ENCODE measurements around the gene CLEC2D. TPM values are rescaled to one million over a fixed set of nuclear protein-coding genes. Genes with fewer than 3 reads are reported as not detected.
A peak's percentile ranks its signal among the peaks of the same experiment; 100 is the strongest.
"Not testable (repeated sequence)": the region's sequence is repeated elsewhere in the genome, so short reads cannot be mapped to it uniquely, and the experiment has no call there.

The CLEC2D gene
- total and polyA plus RNA-seq, 7 experiments from 2014 or later: 182 to 378 (median 323) TPM

- Histone ChIP-seq H3K27me3 (ENCODE audit: control insufficient read depth in 2 of 2, insufficient read depth in 2 of 2, low read length in 2 of 2) (no peaks in the 10 kb centered on the region), H3K9me3 (ENCODE audit: control insufficient read depth in 2 of 3, low read length in 3 of 3) (peaks cover 0 to 4% (median 0%) of the 10 kb centered on the region in 3 experiments), H3K4me3 (ENCODE audit: low read length) (no peak overlapping the region), H3K36me3 (ENCODE audit: control insufficient read depth in 2 of 3, insufficient read depth in 3 of 3, low read length in 3 of 3) (no peaks in the 10 kb centered on the region), H3K27ac (ENCODE audit: low read depth, low read length) (peak overlapping the region; percentile 54), H3K4me1 (ENCODE audit: control insufficient read depth in 2 of 2, insufficient read depth in 2 of 2, low read length in 2 of 2) (peaks cover 22 to 33% of the 10 kb centered on the region in 2 donors)
- peak overlapping the region in 9 of 10 donors; percentile 16 to 71 (median 49) for H3K4me3 Mint-ChIP-seq
- ChIA-PET CTCF (interaction anchor here (0.9 kb wide), 1 partner anchor 65 kb away, joined by 3 read pairs; no protein-coding TSS in a partner anchor), POLR2A (interaction anchor here (1.1 to 1.8 kb wide), 5 partner anchors 15 to 118 kb away, joined by 3 to 4 read pairs (median 4); partner anchors contain the start of genes CD69 and CLEC2D)
- peaks cover 9 to 52% (median 18%) of the 10 kb centered on the region in 5 donors for H3K36me3 Mint-ChIP-seq
- peaks cover 22 to 82% (median 66%) of the 10 kb centered on the region in 7 donors for H3K4me1 Mint-ChIP-seq
- no peak for DNase-seq
- no peaks in the 10 kb centered on the region for H3K27me3 Mint-ChIP-seq
- peak overlapping the region in 8 of 9 donors; percentile 65 to 89 (median 78) for H3K27ac Mint-ChIP-seq
- intact Hi-C loops (cut with micrococcal nuclease): loop anchor here in 1 of 2 donors (10.0 kb wide), 1 partner anchor 302 kb away; no protein-coding TSS in a partner anchor
- ATAC-seq: no peak
- peaks cover 3 to 59% (median 15%) of the 10 kb centered on the region in 11 donors for H3K9me3 Mint-ChIP-seq
These were observed 26.8 kb upstream of the CLEC2D start for GRCh38 chr12:9642606-9643265.

- no peaks in the 10 kb centered on the region for H3K27me3 ChIP-seq (ENCODE audit: control insufficient read depth in 2 of 2, insufficient read depth in 2 of 2, low read length in 2 of 2)
- Mint-ChIP-seq H3K27ac (peak overlapping the region; percentile 49 to 89 (median 79)), H3K36me3 (peaks cover 9 to 47% (median 18%) of the 10 kb centered on the region in 5 donors), H3K4me3 (peak overlapping the region in 9 of 10 donors; percentile 25 to 71 (median 54)), H3K27me3 (peaks cover 0 to 2% (median 0%) of the 10 kb centered on the region in 5 donors), H3K9me3 (peaks cover 3 to 59% (median 15%) of the 10 kb centered on the region in 11 donors), H3K4me1 (peaks cover 22 to 77% (median 61%) of the 10 kb centered on the region in 7 donors)
- peaks cover 0 to 2% (median 0%) of the 10 kb centered on the region in 3 experiments for H3K36me3 ChIP-seq (ENCODE audit: control insufficient read depth in 2 of 3, insufficient read depth in 3 of 3, low read length in 3 of 3)
- DNase-seq (no peak), ATAC-seq (no peak)
- ChIA-PET POLR2A (interaction anchor here (1.1 to 1.8 kb wide), 5 partner anchors 15 to 117 kb away, joined by 3 to 4 read pairs (median 4); partner anchors contain the start of genes CD69 and CLEC2D), CTCF (interaction anchor here (0.9 kb wide), 1 partner anchor 64 kb away, joined by 3 read pairs; no protein-coding TSS in a partner anchor)
- H3K9me3 ChIP-seq (ENCODE audit: control insufficient read depth in 2 of 3, low read length in 3 of 3): peaks cover 0 to 4% (median 0%) of the 10 kb centered on the region in 3 experiments
- H3K27ac ChIP-seq (ENCODE audit: low read depth, low read length): peak overlapping the region; percentile 54
- peaks cover 23 to 33% of the 10 kb centered on the region in 2 donors for H3K4me1 ChIP-seq (ENCODE audit: control insufficient read depth in 2 of 2, insufficient read depth in 2 of 2, low read length in 2 of 2)
- intact Hi-C loops (cut with micrococcal nuclease): loop anchor here in 1 of 2 donors (10.0 kb wide), 1 partner anchor 302 kb away; no protein-coding TSS in a partner anchor
- no peak overlapping the region for H3K4me3 ChIP-seq (ENCODE audit: low read length)
These were observed 26.2 kb upstream of the CLEC2D start for GRCh38 chr12:9643266-9643660.

GRCh38 chr12:9644985-9645551 lies 24.4 kb upstream of the CLEC2D start:
- DNase-seq, CTCF ChIA-PET: not testable (repeated sequence)

GRCh38 chr12:9646794-9647781 lies 22.4 kb upstream of the CLEC2D start:
- H3K4me3 ChIP-seq (ENCODE audit: low read length): peak overlapping the region; percentile 67
- H3K27ac ChIP-seq (ENCODE audit: low read depth, low read length): peak overlapping the region; percentile 92
- H3K4me1 ChIP-seq (ENCODE audit: control insufficient read depth in 2 of 2, insufficient read depth in 2 of 2, low read length in 2 of 2): peaks cover 30 to 34% of the 10 kb centered on the region in 2 donors
- peaks cover 17 to 47% (median 30%) of the 10 kb centered on the region in 5 donors for H3K36me3 Mint-ChIP-seq
- peak overlapping the region; percentile 92 to 100 (median 98) for H3K27ac Mint-ChIP-seq
- CTCF ChIA-PET: interaction anchor here (0.6 to 2.6 kb wide), 16 partner anchors 8 to 317 kb away, joined by 3 to 36 read pairs (median 5); partner anchors contain the start of gene CLEC2D
- H3K27me3 ChIP-seq (ENCODE audit: control insufficient read depth in 2 of 2, insufficient read depth in 2 of 2, low read length in 2 of 2): no peaks in the 10 kb centered on the region
- H3K9me3 ChIP-seq (ENCODE audit: control insufficient read depth in 2 of 3, low read length in 3 of 3): peaks cover 0 to 4% (median 0%) of the 10 kb centered on the region in 3 experiments
- H3K4me1 Mint-ChIP-seq: peaks cover 29 to 67% (median 61%) of the 10 kb centered on the region in 7 donors
- POLR2A ChIA-PET: interaction anchor here (0.7 to 25.5 kb wide), 21 partner anchors 8 to 278 kb away, joined by 3 to 784 read pairs (median 12); partner anchors contain the start of genes CD69, CLEC2B and CLEC2D
- H3K9me3 Mint-ChIP-seq: peaks cover 3 to 54% (median 14%) of the 10 kb centered on the region in 11 donors
- H3K27me3 Mint-ChIP-seq: peaks cover 0 to 5% (median 0%) of the 10 kb centered on the region in 5 donors
- DNase-seq (no peak), ATAC-seq (peak; percentile 2)
- peak overlapping the region; percentile 93 to 100 (median 98) for H3K4me3 Mint-ChIP-seq
- peaks cover 0 to 6% (median 0%) of the 10 kb centered on the region in 3 experiments for H3K36me3 ChIP-seq (ENCODE audit: control insufficient read depth in 2 of 3, insufficient read depth in 3 of 3, low read length in 3 of 3)
- intact Hi-C loops (cut with micrococcal nuclease): loop anchor here (1.0 to 10.0 kb wide), 3 partner anchors 13 to 565 kb away; partner anchors contain the start of gene GABARAPL1 (in 1 of the 2)

More at GRCh38 chr12:9644985-9645551, 24.4 kb upstream of the CLEC2D start:
- H3K27ac ChIP-seq (ENCODE audit: low read depth, low read length); H3K36me3 ChIP-seq (ENCODE audit: control insufficient read depth in 2 of 3, insufficient read depth in 3 of 3, low read length in 3 of 3); H3K9me3 ChIP-seq (ENCODE audit: control insufficient read depth in 2 of 3, low read length in 3 of 3); H3K27me3 Mint-ChIP-seq; H3K27me3 ChIP-seq (ENCODE audit: control insufficient read depth in 2 of 2, insufficient read depth in 2 of 2, low read length in 2 of 2); ATAC-seq; H3K4me3 ChIP-seq (ENCODE audit: low read length): not testable (repeated sequence)
- intact Hi-C loops (cut with micrococcal nuclease): loop anchor here (5.0 to 10.0 kb wide), 2 partner anchors 300 to 567 kb away; partner anchors contain the start of gene GABARAPL1 (in 1 of the 2)
- POLR2A ChIA-PET: interaction anchor here (0.7 to 1.4 kb wide), 9 partner anchors 13 to 1005 kb away, joined by 3 to 9 read pairs (median 3); no protein-coding TSS in a partner anchor
- peaks cover 17 to 48% (median 28%) of the 10 kb centered on the region in 5 donors for H3K36me3 Mint-ChIP-seq
- H3K4me1 Mint-ChIP-seq: peaks cover 22 to 66% (median 53%) of the 10 kb centered on the region in 7 donors
- H3K4me3 Mint-ChIP-seq: peak overlapping the region in 7 of 10 donors; percentile 2 to 48 (median 12)
- H3K27ac Mint-ChIP-seq: peak overlapping the region; percentile 12 to 88 (median 65)
- H3K9me3 Mint-ChIP-seq: peaks cover 3 to 56% (median 13%) of the 10 kb centered on the region in 11 donors
- H3K4me1 ChIP-seq (ENCODE audit: control insufficient read depth in 2 of 2, insufficient read depth in 2 of 2, low read length in 2 of 2): peaks cover 23% of the 10 kb centered on the region in 2 donors

GRCh38 chr12:9647825-9648700 lies 21.4 kb upstream of the CLEC2D start:
- H3K4me3 ChIP-seq (ENCODE audit: low read length): peak overlapping the region; percentile 67
- peak overlapping the region; percentile 92 to 100 (median 98) for H3K27ac Mint-ChIP-seq
- ATAC-seq (peak; percentile 81), DNase-seq (peak; percentile 77 to 97 (median 92))
- ChIA-PET POLR2A (interaction anchor here (0.6 to 25.5 kb wide), 28 partner anchors 8 to 1004 kb away, joined by 3 to 784 read pairs (median 6); partner anchors contain the start of genes CD69, CLEC2B, CLEC2D and KLRB1), CTCF (interaction anchor here (0.6 to 2.6 kb wide), 19 partner anchors 9 to 318 kb away, joined by 3 to 36 read pairs (median 4); partner anchors contain the start of gene CLEC2D)
- H3K9me3 Mint-ChIP-seq: peaks cover 3 to 46% (median 11%) of the 10 kb centered on the region in 11 donors
- H3K4me1 Mint-ChIP-seq: peaks cover 32 to 65% (median 60%) of the 10 kb centered on the region in 7 donors
- intact Hi-C loops (cut with micrococcal nuclease): loop anchor here (1.0 to 10.0 kb wide), 11 partner anchors 14 to 564 kb away; partner anchors contain the start of genes CLEC2B (in 1 of the 2) and GABARAPL1 (in 1 of the 2)
- peaks cover 29 to 42% of the 10 kb centered on the region in 2 donors for H3K4me1 ChIP-seq (ENCODE audit: control insufficient read depth in 2 of 2, insufficient read depth in 2 of 2, low read length in 2 of 2)
- H3K27me3 ChIP-seq (ENCODE audit: control insufficient read depth in 2 of 2, insufficient read depth in 2 of 2, low read length in 2 of 2): no peaks in the 10 kb centered on the region
- H3K27me3 Mint-ChIP-seq: peaks cover 0 to 5% (median 0%) of the 10 kb centered on the region in 5 donors
- peak overlapping the region; percentile 92 for H3K27ac ChIP-seq (ENCODE audit: low read depth, low read length)
- peaks cover 17 to 46% (median 29%) of the 10 kb centered on the region in 5 donors for H3K36me3 Mint-ChIP-seq
- peak overlapping the region; percentile 93 to 100 (median 98) for H3K4me3 Mint-ChIP-seq
- H3K9me3 ChIP-seq (ENCODE audit: control insufficient read depth in 2 of 3, low read length in 3 of 3): peaks cover 0 to 4% (median 0%) of the 10 kb centered on the region in 3 experiments
- H3K36me3 ChIP-seq (ENCODE audit: control insufficient read depth in 2 of 3, insufficient read depth in 3 of 3, low read length in 3 of 3): peaks cover 0 to 6% (median 0%) of the 10 kb centered on the region in 3 experiments

All from naive thymus-derived CD4-positive, alpha-beta T cell (primary cell).